ENCODE results near the gene ENTPD8.

ENTPD8 gene

DNA sequence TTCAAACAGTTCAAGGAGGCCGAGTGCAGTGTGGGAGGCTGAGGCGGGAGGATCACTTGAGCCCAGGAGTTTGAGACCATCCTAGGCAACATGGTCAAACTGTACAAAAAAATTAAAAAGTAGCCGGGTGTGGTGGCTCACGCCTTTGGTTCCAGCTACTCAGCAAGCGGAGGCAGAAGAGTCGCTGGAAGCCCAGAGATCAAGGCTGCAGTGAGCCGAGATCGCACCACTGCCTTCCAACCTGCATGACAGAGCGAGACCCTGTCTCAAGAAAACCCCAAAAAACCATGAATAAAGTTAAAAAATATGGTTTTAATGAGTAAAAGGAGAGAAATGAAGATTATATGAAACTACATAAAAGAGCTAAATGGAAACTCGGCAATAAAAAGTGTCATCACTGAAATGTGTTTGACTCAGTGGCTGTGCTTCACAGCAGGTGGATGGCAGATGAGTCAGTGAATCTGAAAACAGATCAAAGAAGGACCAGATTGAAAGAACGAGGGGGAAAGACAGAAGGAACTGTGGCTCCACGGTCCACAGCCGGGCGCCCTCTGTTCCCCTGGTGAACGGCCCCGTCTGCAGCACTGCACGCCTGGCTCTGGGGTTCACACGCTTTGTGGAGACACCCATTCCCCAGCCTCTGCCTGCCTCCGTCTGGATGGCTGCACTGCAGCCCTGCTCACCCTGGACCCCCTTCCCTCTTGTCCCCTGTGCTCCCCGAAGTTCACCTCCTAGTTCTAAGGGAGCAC is 43.3 kb downstream of the ENTPD8 start:
- TF ChIP-seq POLR2AphosphoS5 (IDR thresholded peaks at IDR 0.05; ENCODE audit: low read depth, low read length) (no peak), TAF1 (IDR thresholded peaks at IDR 0.05; ENCODE audit: borderline replicate concordance, low read depth, low read length) (no peak), POLR2A (IDR thresholded peaks at IDR 0.05; ENCODE audit: low read depth, low read length) (no peak)
- FAIRE-seq (no peak), DNase-seq (ENCODE audit: insufficient read length) (no peak)

DNA sequence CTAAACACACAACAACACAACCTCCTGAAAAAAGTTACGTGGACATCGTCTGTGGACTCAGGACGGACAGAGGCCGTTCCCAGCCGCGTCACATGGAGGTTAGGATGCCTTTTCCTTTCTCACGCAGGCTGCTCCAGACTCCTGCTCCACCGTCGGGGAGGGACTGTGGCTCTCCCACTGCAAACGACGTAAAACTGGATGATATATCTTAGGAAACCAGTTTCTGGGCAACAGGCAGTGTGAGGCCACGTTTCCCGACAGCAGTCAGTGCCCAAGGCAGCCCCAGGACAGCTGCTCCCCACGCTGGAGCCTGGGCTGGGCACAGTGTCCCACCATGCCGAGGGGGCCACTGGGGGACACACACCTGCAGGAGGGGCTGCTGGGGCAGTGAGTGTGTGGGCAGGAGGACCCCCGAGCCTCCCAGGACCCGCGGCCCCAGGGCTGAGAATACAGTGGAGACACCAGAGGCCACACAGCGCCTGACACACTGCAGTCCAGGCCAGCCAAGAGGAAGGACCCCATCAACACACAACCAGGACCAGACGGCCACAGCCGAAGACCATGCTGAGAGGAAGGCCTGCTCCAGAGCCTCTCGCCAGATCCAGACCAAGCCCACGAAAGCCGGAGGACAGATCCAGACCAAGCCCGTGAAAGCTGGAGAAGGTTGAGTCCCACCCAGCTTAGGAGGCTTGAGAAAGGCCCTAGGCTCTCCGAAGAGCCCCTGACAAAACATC is 44.4 kb downstream of the ENTPD8 start:
- DNase-seq (ENCODE audit: insufficient read length): no peak
- no peak for FAIRE-seq
- TF ChIP-seq TAF1 (IDR thresholded peaks at IDR 0.05; ENCODE audit: borderline replicate concordance, low read depth, low read length) (no peak), POLR2AphosphoS5 (IDR thresholded peaks at IDR 0.05; ENCODE audit: low read depth, low read length) (no peak), POLR2A (IDR thresholded peaks at IDR 0.05; ENCODE audit: low read depth, low read length) (no peak)

DNA sequence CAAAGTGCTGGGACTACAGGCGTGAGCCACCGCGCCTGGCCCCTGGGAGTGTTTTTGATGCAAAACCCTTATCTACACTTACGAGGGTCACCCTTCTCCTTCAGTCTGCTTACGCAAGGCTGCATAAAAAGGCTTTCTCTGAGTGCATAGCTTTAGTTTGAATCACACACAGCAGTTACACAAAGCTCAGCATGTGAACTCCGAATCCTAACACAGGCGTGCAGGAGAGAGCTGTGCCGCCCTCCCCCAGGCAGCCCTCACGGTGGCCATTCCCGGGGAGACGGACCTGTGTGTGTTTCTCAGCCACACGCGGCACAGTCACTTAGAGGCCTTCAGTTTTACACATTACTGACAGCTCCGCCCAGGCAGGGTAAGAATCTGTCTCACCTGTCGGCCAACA is 44.9 kb downstream of the ENTPD8 start:
- DNase-seq (ENCODE audit: insufficient read length): no peak
- no peak for FAIRE-seq

DNA sequence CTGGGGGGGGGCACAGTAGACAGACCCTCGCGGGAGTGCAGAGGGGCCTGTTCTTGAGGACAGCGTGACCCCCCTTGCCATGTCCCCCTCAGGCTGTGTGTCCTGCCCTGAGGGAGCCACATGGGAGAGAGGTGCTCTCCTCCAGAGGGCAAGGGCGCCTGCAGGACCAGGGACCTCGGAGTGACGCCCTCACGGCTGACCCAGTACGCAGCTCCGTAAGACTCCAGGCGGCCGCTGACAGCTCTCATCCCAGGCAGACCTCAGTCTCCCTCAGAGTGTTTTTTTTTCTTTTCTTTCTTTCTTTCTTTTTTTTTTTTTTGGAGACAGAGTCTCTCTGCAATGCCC is 45.5 kb downstream of the ENTPD8 start:
- no peak for DNase-seq (ENCODE audit: insufficient read length)
- no peak for TF ChIP-seq TAF1 (IDR thresholded peaks at IDR 0.05; ENCODE audit: borderline replicate concordance, low read depth, low read length)
- no peak for FAIRE-seq

More for the DNA sequence above, 44.9 kb downstream of the ENTPD8 start:
- TF ChIP-seq POLR2AphosphoS5 (IDR thresholded peaks at IDR 0.05; ENCODE audit: low read depth, low read length) (no peak), TAF1 (IDR thresholded peaks at IDR 0.05; ENCODE audit: borderline replicate concordance, low read depth, low read length) (no peak), POLR2A (IDR thresholded peaks at IDR 0.05; ENCODE audit: low read depth, low read length) (no peak)

DNA sequence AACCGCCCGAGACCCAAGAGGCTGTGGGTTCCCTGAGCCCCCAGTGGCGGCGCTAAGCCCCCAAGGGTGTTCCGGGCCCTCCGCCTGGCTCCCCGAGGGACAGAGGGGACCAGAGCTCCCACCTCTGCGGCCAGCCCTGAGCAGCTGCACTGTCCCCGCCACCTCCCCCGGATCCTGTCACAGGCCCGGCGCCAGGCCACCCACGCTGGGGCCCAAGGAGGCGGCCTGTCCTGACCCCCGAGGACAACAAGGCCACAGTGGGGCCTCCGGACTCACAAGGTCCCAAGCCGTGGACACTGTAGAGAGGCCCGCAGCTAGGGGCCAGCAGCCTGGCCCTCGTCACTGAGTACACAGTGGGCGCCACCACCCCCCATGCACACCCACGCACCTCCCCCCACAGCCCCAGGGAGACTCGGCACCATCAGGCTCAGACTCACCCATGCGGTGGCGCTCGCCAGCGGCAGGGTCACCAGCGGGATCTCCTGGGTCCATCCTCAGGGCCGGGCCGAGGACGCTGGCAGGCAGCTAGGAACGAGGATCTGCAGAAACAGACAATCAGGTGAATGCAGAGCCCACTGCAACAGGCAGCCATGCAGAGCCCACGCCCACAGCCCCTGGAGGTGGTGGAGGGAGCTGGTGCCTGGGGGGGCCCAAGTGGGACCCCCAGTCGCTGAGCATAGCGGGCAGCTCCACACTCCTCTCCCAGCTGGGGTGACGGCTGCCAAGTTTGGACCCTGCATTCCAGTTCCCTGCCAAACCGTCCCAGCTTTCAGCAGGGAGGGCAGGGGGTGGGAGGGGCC is 46.1 kb downstream of the ENTPD8 start:
- FAIRE-seq: no peak
- TF ChIP-seq POLR2AphosphoS5 (IDR thresholded peaks at IDR 0.05; ENCODE audit: low read depth, low read length) (no peak), POLR2A (IDR thresholded peaks at IDR 0.05; ENCODE audit: low read depth, low read length) (no peak), TAF1 (IDR thresholded peaks at IDR 0.05; ENCODE audit: borderline replicate concordance, low read depth, low read length) (no peak)
- DNase-seq (ENCODE audit: insufficient read length): no peak

DNA sequence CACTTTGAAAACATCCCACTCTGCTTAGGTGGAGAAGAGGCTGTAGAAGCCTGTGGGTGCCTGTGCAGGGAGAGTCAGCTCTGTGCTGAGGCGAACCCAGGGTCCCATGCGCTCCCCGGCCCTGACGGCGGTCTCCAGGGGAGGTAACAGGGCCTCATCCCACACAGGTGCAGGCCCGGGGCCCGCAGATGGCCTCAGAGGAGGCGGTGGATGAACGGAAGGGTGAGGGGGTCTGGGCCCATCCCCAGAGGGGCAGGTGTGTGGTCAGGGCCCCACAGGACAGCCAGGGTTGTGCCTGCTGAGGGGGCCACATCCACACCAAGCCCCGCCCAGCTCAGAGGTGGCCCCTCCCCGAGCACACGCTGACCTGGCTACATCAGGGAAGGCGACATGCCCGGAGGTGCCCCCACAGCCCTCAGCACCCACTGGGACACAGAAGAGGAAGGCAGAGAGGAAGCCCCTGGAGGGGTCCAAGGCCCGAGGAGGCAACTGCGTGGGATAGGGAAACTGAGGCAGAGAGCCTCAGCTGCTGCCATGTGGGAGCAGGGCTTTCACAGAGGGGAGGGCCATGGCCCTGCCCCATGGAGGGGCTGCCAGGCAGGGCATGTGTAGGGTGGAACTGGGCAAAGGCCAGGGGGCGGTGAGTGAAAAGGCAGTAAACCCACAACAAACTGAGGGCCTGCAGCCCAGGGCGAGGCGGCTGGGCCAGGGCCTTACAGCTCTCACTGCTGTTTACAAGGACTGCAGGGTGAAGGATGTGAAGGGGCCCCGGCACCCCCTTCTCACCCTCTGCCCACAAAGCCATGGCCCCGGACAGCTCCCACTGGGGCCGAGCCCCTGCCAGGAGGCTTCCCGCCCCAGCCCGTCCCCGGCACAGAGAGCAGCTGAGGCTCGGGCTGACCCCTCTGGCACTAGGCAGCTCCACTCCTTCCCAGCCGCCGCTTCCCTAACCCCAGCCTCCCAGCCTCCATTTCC is 47.7 kb downstream of the ENTPD8 start:
- TF ChIP-seq POLR2A (IDR thresholded peaks at IDR 0.05; ENCODE audit: low read depth, low read length): no peak
- TF ChIP-seq POLR2AphosphoS5 (IDR thresholded peaks at IDR 0.05; ENCODE audit: low read depth, low read length): no peak
- no peak for TF ChIP-seq TAF1 (IDR thresholded peaks at IDR 0.05; ENCODE audit: borderline replicate concordance, low read depth, low read length)
- DNase-seq (ENCODE audit: insufficient read length): no peak
- no peak for FAIRE-seq

DNA sequence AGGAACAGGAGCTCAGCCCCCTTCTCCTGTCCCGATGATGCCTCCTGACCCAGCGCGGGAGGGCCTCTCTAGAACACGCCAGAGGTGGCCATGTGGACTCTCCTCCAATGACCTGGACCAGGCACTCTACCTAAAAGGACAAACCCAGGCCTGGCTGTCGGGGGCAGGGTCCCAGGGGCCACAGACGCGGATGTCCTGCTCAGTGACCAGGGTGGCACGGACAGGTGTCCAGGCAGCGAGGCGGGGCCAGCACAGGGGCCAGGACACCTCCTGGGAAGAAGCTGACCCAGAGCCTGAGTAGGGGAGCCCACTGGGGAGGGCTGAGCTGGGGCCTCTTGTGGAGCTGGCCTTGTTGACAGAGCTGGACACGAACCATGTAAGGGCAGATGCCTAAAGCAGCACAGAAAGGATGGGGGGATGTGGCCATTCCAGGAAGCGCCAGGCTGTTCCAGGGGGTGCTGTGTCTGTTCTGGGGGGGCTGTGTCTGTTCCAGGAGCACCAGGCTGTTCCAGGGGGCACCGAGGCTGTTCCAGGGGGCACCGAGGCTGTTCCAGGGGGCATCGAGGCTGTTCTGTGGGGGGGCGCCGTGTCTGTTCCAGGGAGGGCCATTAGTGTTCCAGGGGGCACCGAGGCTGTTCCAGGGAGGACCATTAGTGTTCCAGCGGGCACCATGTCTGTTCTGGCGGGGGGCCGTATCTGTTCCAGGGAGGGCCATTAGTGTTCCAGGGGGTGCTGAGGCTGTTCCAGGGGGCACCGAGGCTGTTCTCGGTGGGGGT is 48.7 kb downstream of the ENTPD8 start:
- no peak for FAIRE-seq
- DNase-seq (ENCODE audit: insufficient read length): no peak
- TF ChIP-seq POLR2AphosphoS5 (IDR thresholded peaks at IDR 0.05; ENCODE audit: low read depth, low read length) (no peak), TAF1 (IDR thresholded peaks at IDR 0.05; ENCODE audit: borderline replicate concordance, low read depth, low read length) (no peak), POLR2A (IDR thresholded peaks at IDR 0.05; ENCODE audit: low read depth, low read length) (no peak)

DNA sequence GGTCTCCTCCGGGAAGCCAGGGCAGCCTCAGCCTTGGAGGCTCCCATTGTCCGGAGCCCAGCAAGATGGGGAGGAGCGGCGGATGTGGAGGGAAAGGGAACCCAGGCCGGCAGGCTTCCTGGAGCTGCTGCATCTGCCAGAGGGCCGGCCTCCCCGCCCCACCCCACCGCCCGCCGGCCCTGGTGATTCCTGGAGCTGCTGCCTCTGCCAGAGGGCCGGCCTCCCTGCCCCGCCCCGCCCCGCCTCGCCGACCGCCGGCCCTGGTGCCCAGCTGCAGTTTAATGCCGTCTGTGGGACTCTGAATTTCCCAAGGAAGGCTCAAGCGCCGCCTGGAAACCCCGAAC is 49.8 kb downstream of the ENTPD8 start:
- DNase-seq (ENCODE audit: insufficient read length) (no peak), FAIRE-seq (no peak)
- TF ChIP-seq TAF1 (IDR thresholded peaks at IDR 0.05; ENCODE audit: borderline replicate concordance, low read depth, low read length) (no peak), POLR2A (IDR thresholded peaks at IDR 0.05; ENCODE audit: low read depth, low read length) (no peak), POLR2AphosphoS5 (IDR thresholded peaks at IDR 0.05; ENCODE audit: low read depth, low read length) (no peak)

DNA sequence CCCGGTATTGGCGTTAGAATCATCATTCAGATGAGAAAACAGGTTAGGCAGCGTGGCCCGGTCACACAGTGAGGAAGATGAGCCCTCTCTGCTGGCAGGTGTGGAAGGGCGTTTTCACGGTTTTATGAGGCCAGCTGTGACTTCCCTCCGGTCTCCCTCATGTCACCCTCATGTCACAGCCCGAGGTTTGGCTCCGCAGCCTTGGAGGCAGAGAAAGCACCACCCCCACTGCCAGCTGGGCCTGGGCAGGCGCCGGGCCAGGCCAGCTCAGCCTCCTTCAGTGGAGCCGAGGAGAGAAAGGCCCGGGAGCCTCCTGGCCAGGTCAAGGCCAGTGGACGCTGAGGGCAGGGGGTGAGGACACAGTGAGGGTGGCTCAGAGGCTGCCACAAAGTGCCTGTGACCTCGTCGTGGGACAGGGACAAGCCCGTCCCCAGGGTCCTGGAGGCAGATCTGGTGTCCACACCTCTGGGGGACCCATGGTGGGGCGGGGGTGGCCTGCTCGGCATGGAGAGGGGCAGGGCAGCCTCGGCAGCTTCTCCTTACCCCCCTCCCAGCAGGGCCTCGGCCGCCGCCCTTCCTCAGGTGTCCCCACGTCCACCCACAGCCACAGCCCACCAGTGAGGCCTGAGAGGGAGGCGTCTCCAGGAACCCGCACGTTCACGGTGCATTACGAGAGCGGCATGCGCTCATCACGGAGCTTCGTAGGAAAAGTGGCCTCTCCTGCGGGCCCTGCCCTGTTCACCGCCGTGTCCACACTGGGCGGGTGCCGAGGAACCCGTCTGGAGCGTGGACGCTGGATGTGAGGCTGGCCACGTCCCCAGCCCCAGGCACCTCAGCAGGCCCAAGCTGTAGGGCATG is 50.4 kb downstream of the ENTPD8 start:
- no peak for FAIRE-seq
- no peak for TF ChIP-seq TAF1 (IDR thresholded peaks at IDR 0.05; ENCODE audit: borderline replicate concordance, low read depth, low read length)
- TF ChIP-seq POLR2A (IDR thresholded peaks at IDR 0.05; ENCODE audit: low read depth, low read length): no peak
- TF ChIP-seq POLR2AphosphoS5 (IDR thresholded peaks at IDR 0.05; ENCODE audit: low read depth, low read length): no peak
- DNase-seq (ENCODE audit: insufficient read length): no peak

DNA sequence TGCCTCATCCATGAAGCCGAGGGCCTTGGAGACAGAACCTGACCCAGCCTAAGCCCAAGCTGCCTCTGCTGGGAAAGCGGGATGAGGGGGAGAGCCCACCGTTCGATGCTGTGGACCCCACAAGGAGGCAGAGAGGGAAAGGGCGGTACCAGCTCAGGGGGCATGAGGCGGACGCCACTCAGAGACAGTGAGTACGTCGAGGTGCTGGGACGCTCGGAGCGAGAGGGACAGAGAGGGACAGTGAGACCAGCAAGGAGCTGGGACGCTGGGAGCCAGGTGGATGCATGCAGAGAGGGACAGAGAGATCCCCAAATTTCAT is 51.8 kb downstream of the ENTPD8 start:
- no peak for FAIRE-seq
- TF ChIP-seq POLR2AphosphoS5 (IDR thresholded peaks at IDR 0.05; ENCODE audit: low read depth, low read length) (no peak), POLR2A (IDR thresholded peaks at IDR 0.05; ENCODE audit: low read depth, low read length) (no peak), TAF1 (IDR thresholded peaks at IDR 0.05; ENCODE audit: borderline replicate concordance, low read depth, low read length) (no peak)

More for the DNA sequence above, 51.8 kb downstream of the ENTPD8 start:
- DNase-seq (ENCODE audit: insufficient read length): no peak

Measured in GM12892 (cell line).